Amygdala (tissue), 56 donors: ENCODE measurements around the gene ZBTB25.

Source experiments
- DNase-seq, 56 donors: peaks; one replicate each; lab custom pipeline; 2025; lab: John Stamatoyannopoulos, UW

Gene ZBTB25

GRCh38 chr14:64407329-64407728 lies 96.3 kb downstream of the ZBTB25 start:
- no peak for DNase-seq

GRCh38 chr14:64405295-64405694 lies 98.3 kb downstream of the ZBTB25 start:
- DNase-seq: no peak

- DNase-seq: no peak
Measured at GRCh38 chr14:64401949-64402348, 101.7 kb downstream of the ZBTB25 start.

- DNase-seq: no peak
Measured at GRCh38 chr14:64400829-64401459, 102.7 kb downstream of the ZBTB25 start.
